ENCODE results near the gene NCAN. TPM values are rescaled to one million over a fixed set of nuclear protein-coding genes. Genes with fewer than 3 reads are reported as not detected.

The NCAN gene
- total RNA-seq, 4 donors from 2014 or later, result not detected

- TF ChIP-seq CTCF (IDR thresholded peaks at IDR 0.05; ENCODE audit: low read depth), result no peak
Measured at GRCh38 chr19:19212916-19213315, 1.2 kb downstream of the NCAN start.

GRCh38 chr19:19213426-19214158, 1.8 kb downstream of the NCAN start:
- TF ChIP-seq CTCF (IDR thresholded peaks at IDR 0.05; ENCODE audit: low read depth), result no peak

- TF ChIP-seq CTCF (IDR thresholded peaks at IDR 0.05; ENCODE audit: low read depth), result no peak
Measured at GRCh38 chr19:19214159-19214490, 2.4 kb downstream of the NCAN start.

- TF ChIP-seq CTCF (IDR thresholded peaks at IDR 0.05; ENCODE audit: low read depth), result no peak
Measured at GRCh38 chr19:19214892-19215291, 3.1 kb downstream of the NCAN start.

GRCh38 chr19:19215792-19216191, 4.0 kb downstream of the NCAN start:
- TF ChIP-seq CTCF (IDR thresholded peaks at IDR 0.05; ENCODE audit: low read depth), result no peak

GRCh38 chr19:19217099-19217498, 5.3 kb downstream of the NCAN start:
- TF ChIP-seq CTCF (IDR thresholded peaks at IDR 0.05; ENCODE audit: low read depth), result no peak

- no peak for TF ChIP-seq CTCF (IDR thresholded peaks at IDR 0.05; ENCODE audit: low read depth)
Measured at GRCh38 chr19:19218911-19219310, 7.2 kb downstream of the NCAN start.
